Measurements from ENCODE around the gene SLC38A4. TPM values are rescaled to one million over a fixed set of nuclear protein-coding genes. Genes with fewer than 3 reads are reported as not detected.

The SLC38A4 gene
- total and polyA plus RNA-seq, 2 of the 8 experiments (the other 6 are each of a cell fraction or from before 2014, with no cell fraction given), result 6.7 to 15.4 TPM

DNA sequence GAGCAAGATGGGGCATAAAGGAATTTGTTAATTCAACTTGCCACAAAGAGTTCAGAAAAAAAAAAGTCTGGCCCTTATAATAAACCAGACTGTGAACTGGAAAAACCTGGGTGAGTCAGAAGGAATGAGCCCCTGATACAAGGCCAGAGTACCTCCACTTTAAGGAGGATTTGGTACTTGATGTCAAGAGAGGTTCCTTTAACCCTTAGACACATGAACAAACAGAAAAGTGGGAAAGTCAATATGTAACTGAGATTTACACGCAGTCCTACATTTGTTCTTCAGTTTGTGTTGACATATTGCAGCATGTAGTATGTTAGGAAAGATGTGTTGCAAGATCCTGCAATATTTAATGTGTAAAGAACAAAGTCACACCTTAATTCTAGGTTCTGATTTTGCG, 14.2 kb upstream of the SLC38A4 start:
- H3K23me2 ChIP-seq (ENCODE audit: low read depth, low read length), result no peaks in the 10 kb centered on the region
- H3K4me3 ChIP-seq (ENCODE audit: extremely low read depth in 1 of 4, insufficient read depth in 2 of 4, low read depth in 3 of 4, low read length in 4 of 4), result no peak overlapping the region
- no peak overlapping the region for H3K14ac ChIP-seq (ENCODE audit: insufficient read length)
- H2AK5ac ChIP-seq (ENCODE audit: low read depth, low read length), result no peak overlapping the region
- H2BK120ac ChIP-seq (replicated peaks; ENCODE audit: low read depth, low read length), result no peak overlapping the region
- H3K56ac ChIP-seq (replicated peaks; ENCODE audit: insufficient read length, low read depth, low read length), result no peak overlapping the region
- no peaks in the 10 kb centered on the region for H3K9me3 ChIP-seq (ENCODE audit: insufficient read depth in 2 of 2, low read depth in 1 of 2, low read length in 1 of 2)
- H3K36me3 ChIP-seq (ENCODE audit: control insufficient read depth in 2 of 4, insufficient read depth in 4 of 4, low read length in 3 of 4), result no peaks in the 10 kb centered on the region
- H4K20me1 ChIP-seq (replicated peaks in 1 of 2; ENCODE audit: control insufficient read depth in 1 of 2, insufficient read depth in 2 of 2, low read length in 2 of 2), result no peaks in the 10 kb centered on the region
- no peak overlapping the region for H4K5ac ChIP-seq (ENCODE audit: insufficient read length, low read depth, low read length)
- no peaks in the 10 kb centered on the region for H3K27me3 ChIP-seq (replicated peaks in 1 of 4; ENCODE audit: control insufficient read depth in 3 of 4, extremely low read depth in 1 of 4, insufficient read depth in 3 of 4, low read length in 3 of 4)
- TF ChIP-seq SRF (IDR thresholded peaks at IDR 0.05; ENCODE audit: low read depth, low read length), result no peak
- no peak overlapping the region for H4K8ac ChIP-seq (ENCODE audit: extremely low read depth, insufficient read depth, low read length)
- no peak overlapping the region for H3K23ac ChIP-seq (ENCODE audit: insufficient read length)
- FAIRE-seq (no peak), DNase-seq (ENCODE audit: low read depth in 1 of 2, low spot score in 2 of 2) (no peak)
- no peak overlapping the region for H2BK20ac ChIP-seq (ENCODE audit: low read length)
- ChIA-PET POLR2A (ENCODE audit: partially characterized antibody) (no interaction called here), CTCF (ENCODE audit: partially characterized antibody) (no interaction called here)
- H3K4me2 ChIP-seq (ENCODE audit: insufficient read depth in 1 of 2, low read depth in 2 of 2, low read length in 2 of 2), result no peak overlapping the region
- H2BK15ac ChIP-seq (ENCODE audit: low read length), result no peak overlapping the region
- H3K4me1 ChIP-seq (replicated peaks in 1 of 4; ENCODE audit: control insufficient read depth in 3 of 4, insufficient read depth in 4 of 4, low read length in 3 of 4), result no peaks in the 10 kb centered on the region
- H3K9ac ChIP-seq (replicated peaks in 1 of 4; ENCODE audit: extremely low read depth in 1 of 4, low read depth in 3 of 4, low read length in 3 of 4), result no peak overlapping the region
- no peak overlapping the region for H3K18ac ChIP-seq (ENCODE audit: extremely low read depth, low read length)
- WGBS, 2 experiments (ENCODE audit: extremely low coverage in 1 of 2, insufficient coverage in 1 of 2, insufficient read length in 1 of 2, insufficient replicate concordance in 2 of 2, low coverage in 1 of 2, low lambda C conversion rate in 2 of 2, missing lambda C conversion rate in 1 of 2), result 84% methylated on average over 2 of the region's 2 CpGs; no CpG with 5 or more reads in 1 of the 2 experiments
- H3K79me2 ChIP-seq (ENCODE audit: control insufficient read depth in 1 of 2, insufficient read depth in 2 of 2, low read length in 2 of 2), result no peaks in the 10 kb centered on the region
- H3K79me1 ChIP-seq (ENCODE audit: low read depth, low read length), result no peaks in the 10 kb centered on the region
- H2BK5ac ChIP-seq (ENCODE audit: low read depth, low read length), result no peak overlapping the region
- no peak overlapping the region for H2AFZ ChIP-seq (ENCODE audit: low read length)
- no peak overlapping the region for H4K91ac ChIP-seq (replicated peaks; ENCODE audit: insufficient read length, low read length)
- H2BK12ac ChIP-seq (ENCODE audit: low read depth, low read length), result no peak overlapping the region
- H3K27ac ChIP-seq (ENCODE audit: low read depth, low read length), result no peak overlapping the region
- no peak overlapping the region for H3K4ac ChIP-seq (replicated peaks; ENCODE audit: insufficient read length, low read depth, low read length)
